Measurements from ENCODE around the gene SPECC1. TPM values are rescaled to one million over a fixed set of nuclear protein-coding genes. Genes with fewer than 3 reads are reported as not detected.

SPECC1 gene
- total RNA-seq, 2 donors from 2014 or later, result 15.8 to 17.4 TPM

- Histone ChIP-seq H3K4me3 (no peak overlapping the region), H3K27me3 (no peaks in the 10 kb centered on the region), H3K4me1 (peaks cover 6% of the 10 kb centered on the region), H3K27ac (no peak overlapping the region), H3K36me3 (replicated peaks in 1 of 2; ENCODE audit: insufficient read depth in 1 of 2, low read depth in 2 of 2) (no peaks in the 10 kb centered on the region), H3K9me3 (no peaks in the 10 kb centered on the region)
- ATAC-seq (no peak), DNase-seq (no peak)
- no peak for TF ChIP-seq POLR2A (IDR thresholded peaks at IDR 0.05)
- TF ChIP-seq, protein P1, sequence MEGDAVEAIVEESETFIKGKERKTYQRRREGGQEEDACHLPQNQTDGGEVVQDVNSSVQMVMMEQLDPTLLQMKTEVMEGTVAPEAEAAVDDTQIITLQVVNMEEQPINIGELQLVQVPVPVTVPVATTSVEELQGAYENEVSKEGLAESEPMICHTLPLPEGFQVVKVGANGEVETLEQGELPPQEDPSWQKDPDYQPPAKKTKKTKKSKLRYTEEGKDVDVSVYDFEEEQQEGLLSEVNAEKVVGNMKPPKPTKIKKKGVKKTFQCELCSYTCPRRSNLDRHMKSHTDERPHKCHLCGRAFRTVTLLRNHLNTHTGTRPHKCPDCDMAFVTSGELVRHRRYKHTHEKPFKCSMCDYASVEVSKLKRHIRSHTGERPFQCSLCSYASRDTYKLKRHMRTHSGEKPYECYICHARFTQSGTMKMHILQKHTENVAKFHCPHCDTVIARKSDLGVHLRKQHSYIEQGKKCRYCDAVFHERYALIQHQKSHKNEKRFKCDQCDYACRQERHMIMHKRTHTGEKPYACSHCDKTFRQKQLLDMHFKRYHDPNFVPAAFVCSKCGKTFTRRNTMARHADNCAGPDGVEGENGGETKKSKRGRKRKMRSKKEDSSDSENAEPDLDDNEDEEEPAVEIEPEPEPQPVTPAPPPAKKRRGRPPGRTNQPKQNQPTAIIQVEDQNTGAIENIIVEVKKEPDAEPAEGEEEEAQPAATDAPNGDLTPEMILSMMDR (IDR thresholded peaks at IDR 0.05), result no peak
- intact Hi-C loops (cut with DNase I), result no loop called here
- WGBS, 2 donors, result 69 to 84% methylated on average over 3 of the region's 3 CpGs
Observed at GRCh38 chr17:20068445-20068844, 59.3 kb downstream of the SPECC1 start.

DNA sequence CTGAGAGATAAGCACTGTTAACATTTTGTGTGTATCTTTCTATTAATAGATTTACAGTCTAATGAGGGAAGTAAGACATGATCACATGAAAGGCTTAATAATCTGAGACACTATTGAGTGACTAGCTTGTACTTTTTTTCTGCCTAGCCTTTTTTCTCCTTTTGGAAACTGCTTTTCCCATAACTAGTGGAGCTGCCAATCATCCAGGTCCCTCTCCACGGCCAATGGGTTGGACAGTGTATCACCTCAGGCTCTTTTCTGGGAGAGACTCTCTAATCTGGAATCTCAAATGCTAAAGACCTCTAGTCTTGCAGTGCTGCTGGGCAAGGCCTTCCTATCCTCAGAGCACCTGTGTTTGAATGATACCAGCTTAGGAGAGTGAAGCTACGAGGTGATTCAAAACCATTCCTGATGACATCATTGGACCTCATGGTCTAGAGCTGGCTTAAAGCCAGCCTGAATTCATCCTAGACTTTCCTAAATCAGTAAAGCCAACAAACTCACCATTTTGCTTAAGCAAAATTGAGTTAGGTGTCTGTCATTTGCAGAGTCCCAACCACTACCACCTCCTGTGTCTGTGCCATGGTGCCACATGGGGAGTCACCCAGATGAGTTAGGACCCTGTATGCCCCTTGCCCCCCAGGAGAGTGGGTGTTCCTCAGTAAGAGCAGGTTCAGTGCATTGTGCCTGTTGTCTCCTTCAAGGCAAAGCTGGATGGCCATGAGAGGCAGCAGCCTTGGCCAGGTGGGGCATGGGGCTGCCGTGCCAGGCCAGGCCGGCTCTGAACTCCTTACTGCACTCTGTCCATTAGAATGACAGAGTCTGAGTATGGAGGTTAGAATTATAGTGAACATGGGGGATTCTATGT lies 62.9 kb downstream of the SPECC1 start:
- Histone ChIP-seq H3K9me3 (no peaks in the 10 kb centered on the region), H3K27ac (no peak overlapping the region), H3K4me3 (no peak overlapping the region), H3K27me3 (no peaks in the 10 kb centered on the region), H3K4me1 (no peaks in the 10 kb centered on the region), H3K36me3 (replicated peaks in 1 of 2; ENCODE audit: insufficient read depth in 1 of 2, low read depth in 2 of 2) (no peaks in the 10 kb centered on the region)
- DNase-seq (no peak), ATAC-seq (no peak)
- WGBS, 2 donors, result 84% methylated on average over 4 of the region's 4 CpGs
- intact Hi-C loops (cut with DNase I), result no loop called here
- TF ChIP-seq, protein P1 (IDR thresholded peaks at IDR 0.05), result no peak
- no peak for TF ChIP-seq POLR2A (IDR thresholded peaks at IDR 0.05)

GRCh38 chr17:20072692-20072992 lies 63.5 kb downstream of the SPECC1 start:
- 77 to 85% methylated on average over 3 of the region's 3 CpGs for WGBS, 2 donors
- ATAC-seq (no peak), DNase-seq (no peak)
- H3K4me3 ChIP-seq, result no peak overlapping the region
- H3K9me3 ChIP-seq, result no peaks in the 10 kb centered on the region
- H3K4me1 ChIP-seq, result no peaks in the 10 kb centered on the region
- no peaks in the 10 kb centered on the region for H3K36me3 ChIP-seq (replicated peaks in 1 of 2; ENCODE audit: insufficient read depth in 1 of 2, low read depth in 2 of 2)
- peak overlapping the region in 1 of 4 donors; percentile 37 for H3K27ac ChIP-seq
- no peaks in the 10 kb centered on the region for H3K27me3 ChIP-seq
- TF ChIP-seq, protein P1 (IDR thresholded peaks at IDR 0.05), result no peak
- no peak for TF ChIP-seq POLR2A (IDR thresholded peaks at IDR 0.05)
- intact Hi-C loops (cut with DNase I), result no loop called here

- no peak overlapping the region for H3K4me3 ChIP-seq
- no peak for ATAC-seq
- TF ChIP-seq, protein P1 (IDR thresholded peaks at IDR 0.05), result no peak
- TF ChIP-seq POLR2A (IDR thresholded peaks at IDR 0.05), result peak in 1 of 3 donors; percentile 36
Observed at GRCh38 chr17:20073055-20073979, 64.2 kb downstream of the SPECC1 start.

More at GRCh38 chr17:20073055-20073979, 64.2 kb downstream of the SPECC1 start:
- 49 to 59% methylated on average over 14 of the region's 14 CpGs for WGBS, 2 donors
- Histone ChIP-seq H3K4me1 (no peaks in the 10 kb centered on the region), H3K27me3 (no peaks in the 10 kb centered on the region), H3K36me3 (replicated peaks in 1 of 2; ENCODE audit: insufficient read depth in 1 of 2, low read depth in 2 of 2) (no peaks in the 10 kb centered on the region), H3K9me3 (no peaks in the 10 kb centered on the region), H3K27ac (peak overlapping the region in 1 of 4 donors; percentile 37)
- intact Hi-C loops (cut with DNase I), result no loop called here
- peak in 3 of 4 donors; percentile 23 to 54 (median 27) for DNase-seq
